DND-41 (cell line): Measurements from ENCODE around the gene TBL1XR1.

Experiments
- EZH2 ChIP-seq: IDR thresholded peaks from 3 replicates; pipeline ENCODE4 v1.6.1; 2012; ENCODE audit warnings: borderline replicate concordance, low read depth, mild to moderate bottlenecking, moderate library complexity, low read length, inconsistent platforms; ENCODE audit not compliant: severe bottlenecking
- TF ChIP-seq, protein P1 (sequence below): IDR thresholded peaks from 2 replicates; pipeline ENCODE4 v1.5.1; 2012; ENCODE audit warnings: borderline replicate concordance, low read length, moderate library complexity, mild to moderate bottlenecking; ENCODE audit not compliant: poor library complexity, severe bottlenecking; ENCODE audit errors: extremely low read depth

DNA sequence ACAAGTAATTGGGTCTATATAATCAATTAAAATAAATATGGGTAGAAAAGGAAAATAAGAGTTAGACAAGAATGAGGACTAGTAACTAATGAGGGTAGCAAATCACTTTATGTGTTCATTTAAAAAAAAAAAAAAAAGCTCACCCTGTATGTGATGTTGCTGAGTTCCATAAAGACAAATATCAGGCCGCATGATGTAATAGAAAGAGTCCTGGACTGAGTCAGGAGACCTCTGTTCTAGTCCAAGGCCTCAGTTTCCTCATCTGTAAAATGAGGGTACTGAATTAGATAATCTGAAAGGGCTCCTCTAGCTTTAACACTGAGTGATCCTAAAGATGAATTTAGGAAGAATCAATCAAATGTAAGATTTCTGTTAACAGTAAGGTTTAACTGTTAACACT, 117.6 kb downstream of the TBL1XR1 start:
- TF ChIP-seq, protein P1, sequence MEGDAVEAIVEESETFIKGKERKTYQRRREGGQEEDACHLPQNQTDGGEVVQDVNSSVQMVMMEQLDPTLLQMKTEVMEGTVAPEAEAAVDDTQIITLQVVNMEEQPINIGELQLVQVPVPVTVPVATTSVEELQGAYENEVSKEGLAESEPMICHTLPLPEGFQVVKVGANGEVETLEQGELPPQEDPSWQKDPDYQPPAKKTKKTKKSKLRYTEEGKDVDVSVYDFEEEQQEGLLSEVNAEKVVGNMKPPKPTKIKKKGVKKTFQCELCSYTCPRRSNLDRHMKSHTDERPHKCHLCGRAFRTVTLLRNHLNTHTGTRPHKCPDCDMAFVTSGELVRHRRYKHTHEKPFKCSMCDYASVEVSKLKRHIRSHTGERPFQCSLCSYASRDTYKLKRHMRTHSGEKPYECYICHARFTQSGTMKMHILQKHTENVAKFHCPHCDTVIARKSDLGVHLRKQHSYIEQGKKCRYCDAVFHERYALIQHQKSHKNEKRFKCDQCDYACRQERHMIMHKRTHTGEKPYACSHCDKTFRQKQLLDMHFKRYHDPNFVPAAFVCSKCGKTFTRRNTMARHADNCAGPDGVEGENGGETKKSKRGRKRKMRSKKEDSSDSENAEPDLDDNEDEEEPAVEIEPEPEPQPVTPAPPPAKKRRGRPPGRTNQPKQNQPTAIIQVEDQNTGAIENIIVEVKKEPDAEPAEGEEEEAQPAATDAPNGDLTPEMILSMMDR, result no peak
- no peak for TF ChIP-seq EZH2
